ENCODE results near the gene COX11. TPM values are rescaled to one million over a fixed set of nuclear protein-coding genes. Genes with fewer than 3 reads are reported as not detected.

Gene COX11
- total and polyA plus RNA-seq, 2 donors (not counting 1 experiment from before 2014, with no cell fraction given): 37.1 to 54.9 TPM

DNA sequence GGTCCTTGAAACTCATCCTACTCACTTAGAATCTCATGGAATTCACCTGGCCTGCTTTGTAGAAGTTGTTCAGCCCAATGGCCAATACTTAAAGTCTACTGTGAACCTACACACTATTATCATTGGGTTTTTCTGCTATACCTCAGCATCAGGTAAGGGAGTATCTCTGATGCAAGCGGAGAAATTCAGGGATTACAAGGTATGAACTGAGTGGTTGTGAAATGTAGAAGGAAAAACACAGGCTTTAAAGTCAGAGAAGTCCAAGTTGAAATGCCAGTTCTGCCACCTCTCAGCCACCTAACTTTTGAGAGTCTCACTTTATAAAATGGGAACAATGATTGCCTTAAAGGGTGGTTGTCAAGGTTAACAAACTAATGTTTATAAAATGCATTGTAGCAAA, 31.0 kb downstream of the COX11 start:
- H3K9me3 ChIP-seq (ENCODE audit: control extremely low read depth in 1 of 3, control insufficient read depth in 2 of 3, insufficient read depth in 1 of 3, low read length in 2 of 3): no peaks in the 10 kb centered on the region
- H3K36me3 ChIP-seq (replicated peaks in 1 of 2; ENCODE audit: control extremely low read depth in 1 of 2, control insufficient read depth in 1 of 2, extremely low read depth in 1 of 2, insufficient read depth in 2 of 2, low read length in 1 of 2): no peaks in the 10 kb centered on the region
- no peak overlapping the region for H3K27ac ChIP-seq (ENCODE audit: low read length in 2 of 2)
- no peaks in the 10 kb centered on the region for H3K4me1 ChIP-seq (ENCODE audit: control insufficient read depth in 2 of 2, insufficient read depth in 2 of 2, low read length in 2 of 2)
- DNase-seq: no peak
- H3K27ac Mint-ChIP-seq: no peak overlapping the region
- no peak overlapping the region for H2AFZ ChIP-seq (ENCODE audit: insufficient read depth, low read depth, low read length, poor library complexity, severe bottlenecking)
- no peaks in the 10 kb centered on the region for H3K9me3 Mint-ChIP-seq (ENCODE audit: insufficient read depth)
- CTCF ChIA-PET: no interaction called here
- H4K20me1 ChIP-seq (ENCODE audit: control insufficient read depth, insufficient read depth, low read length, poor library complexity, severe bottlenecking): no peaks in the 10 kb centered on the region
- H3K27me3 ChIP-seq (replicated peaks in 1 of 4; ENCODE audit: control extremely low read depth in 1 of 4, control insufficient read depth in 3 of 4, insufficient read depth in 4 of 4, low read length in 3 of 4): no peaks in the 10 kb centered on the region
- no peak for ATAC-seq (ENCODE audit: low read depth)
- H3K79me2 ChIP-seq (ENCODE audit: control insufficient read depth, insufficient read depth, low read length): no peaks in the 10 kb centered on the region
- H3K4me3 Mint-ChIP-seq: no peak overlapping the region
- no peaks in the 10 kb centered on the region for H3K27me3 Mint-ChIP-seq
- no peak overlapping the region for H3K4me3 ChIP-seq (ENCODE audit: control extremely low read depth in 1 of 5, extremely low read depth in 1 of 5, insufficient read depth in 1 of 5, low read depth in 2 of 5, low read length in 4 of 5)
- intact Hi-C loops (cut with micrococcal nuclease): no loop called here
- 86% methylated on average over 1 of the region's 1 CpG for WGBS (ENCODE audit: insufficient coverage)
- H3K9ac ChIP-seq (ENCODE audit: low read length): no peak overlapping the region
- POLR2A ChIA-PET: no interaction called here
- TF ChIP-seq EZH2 (IDR thresholded peaks at IDR 0.05; ENCODE audit: borderline replicate concordance, insufficient read depth, low read depth, low read length, poor library complexity, severe bottlenecking) (no peak), CTCF (IDR thresholded peaks at IDR 0.05) (no peak)
- no peaks in the 10 kb centered on the region for H3K4me1 Mint-ChIP-seq
- H3K4me2 ChIP-seq (replicated peaks; ENCODE audit: low read depth, low read length, poor library complexity, severe bottlenecking): no peak overlapping the region

DNA sequence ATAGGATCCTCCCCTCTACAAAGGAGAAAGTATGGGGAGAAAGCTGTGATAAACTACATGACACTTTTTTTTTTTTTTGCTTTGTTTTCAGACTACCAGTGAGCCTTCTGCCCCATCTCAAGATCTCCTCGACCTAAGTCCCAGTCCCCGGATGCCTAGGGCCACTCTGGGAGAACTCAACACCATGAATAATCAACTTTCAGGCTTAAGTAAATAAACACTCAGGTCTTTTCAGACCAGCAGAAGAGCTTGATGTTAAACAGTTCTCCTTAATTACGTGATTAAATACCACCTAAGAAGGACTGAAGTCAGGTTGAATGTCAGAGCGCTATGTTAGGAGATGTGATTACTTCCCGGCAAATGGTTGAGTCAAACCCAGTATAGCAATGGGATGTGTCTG, 31.4 kb downstream of the COX11 start:
- H3K4me3 ChIP-seq (ENCODE audit: control extremely low read depth in 1 of 5, extremely low read depth in 1 of 5, insufficient read depth in 1 of 5, low read depth in 2 of 5, low read length in 4 of 5): no peak overlapping the region
- 92% methylated on average over 4 of the region's 5 CpGs for WGBS (ENCODE audit: insufficient coverage)
- no peaks in the 10 kb centered on the region for H3K27me3 ChIP-seq (replicated peaks in 1 of 4; ENCODE audit: control extremely low read depth in 1 of 4, control insufficient read depth in 3 of 4, insufficient read depth in 4 of 4, low read length in 3 of 4)

More for the DNA sequence above, 31.4 kb downstream of the COX11 start:
- H3K9me3 Mint-ChIP-seq (ENCODE audit: insufficient read depth): no peaks in the 10 kb centered on the region
- ChIA-PET CTCF (no interaction called here), POLR2A (interaction anchor here (0.6 kb wide), 1 partner anchor 788 kb away, joined by 3 read pairs; no protein-coding TSS in a partner anchor)
- no peaks in the 10 kb centered on the region for H3K79me2 ChIP-seq (ENCODE audit: control insufficient read depth, insufficient read depth, low read length)
- H3K36me3 ChIP-seq (replicated peaks in 1 of 2; ENCODE audit: control extremely low read depth in 1 of 2, control insufficient read depth in 1 of 2, extremely low read depth in 1 of 2, insufficient read depth in 2 of 2, low read length in 1 of 2): no peaks in the 10 kb centered on the region
- DNase-seq (no peak), ATAC-seq (ENCODE audit: low read depth) (no peak)
- H4K20me1 ChIP-seq (ENCODE audit: control insufficient read depth, insufficient read depth, low read length, poor library complexity, severe bottlenecking): no peaks in the 10 kb centered on the region
- H3K27me3 Mint-ChIP-seq: no peaks in the 10 kb centered on the region
- intact Hi-C loops (cut with micrococcal nuclease): no loop called here
- no peaks in the 10 kb centered on the region for H3K4me1 ChIP-seq (ENCODE audit: control insufficient read depth in 2 of 2, insufficient read depth in 2 of 2, low read length in 2 of 2)
- H3K9ac ChIP-seq (ENCODE audit: low read length): no peak overlapping the region
- no peak overlapping the region for H3K4me2 ChIP-seq (replicated peaks; ENCODE audit: low read depth, low read length, poor library complexity, severe bottlenecking)
- no peak overlapping the region for H2AFZ ChIP-seq (ENCODE audit: insufficient read depth, low read depth, low read length, poor library complexity, severe bottlenecking)
- TF ChIP-seq CTCF (IDR thresholded peaks at IDR 0.05) (no peak), EZH2 (IDR thresholded peaks at IDR 0.05; ENCODE audit: borderline replicate concordance, insufficient read depth, low read depth, low read length, poor library complexity, severe bottlenecking) (no peak)
- H3K4me1 Mint-ChIP-seq: no peaks in the 10 kb centered on the region
- H3K4me3 Mint-ChIP-seq: no peak overlapping the region
- no peak overlapping the region for H3K27ac Mint-ChIP-seq
- H3K9me3 ChIP-seq (ENCODE audit: control extremely low read depth in 1 of 3, control insufficient read depth in 2 of 3, insufficient read depth in 1 of 3, low read length in 2 of 3): no peaks in the 10 kb centered on the region
- H3K27ac ChIP-seq (ENCODE audit: low read length in 2 of 2): no peak overlapping the region
